ENCODE results near the gene RASSF4.

The RASSF4 gene

GRCh38 chr10:44962870-44963738, 3.5 kb downstream of the RASSF4 start:
- ChIA-PET POLR2A (interaction anchor here (1.1 kb wide), 1 partner anchor 15 kb away, joined by 4 read pairs; the partner anchor contains the start of gene DEPP1), CTCF (interaction anchor here (0.7 to 4.8 kb wide), 11 partner anchors 10 to 35 kb away, joined by 3 to 32 read pairs (median 4); partner anchors contain the start of gene DEPP1)
- no peak overlapping the region for H3K27ac ChIP-seq (ENCODE audit: insufficient read depth in 1 of 2, low read depth in 1 of 2, low read length in 2 of 2, poor library complexity in 1 of 2, severe bottlenecking in 2 of 2)
- H3K36me3 ChIP-seq (ENCODE audit: control insufficient read depth in 4 of 4, insufficient read depth in 4 of 4, low read length in 3 of 4) = no peaks in the 10 kb centered on the region
- H3K4me3 ChIP-seq (ENCODE audit: control insufficient read depth in 1 of 7, extremely low read depth in 1 of 7, insufficient read depth in 4 of 7, low read depth in 2 of 7, low read length in 6 of 7) = no peak overlapping the region
- peaks cover 19 to 77% (median 40%) of the 10 kb centered on the region in 4 experiments for H3K4me1 ChIP-seq (ENCODE audit: control extremely low read depth in 1 of 4, control insufficient read depth in 4 of 4, insufficient read depth in 4 of 4, low read length in 3 of 4)
- DNase-seq = peak in 2 of 3 donors; percentile 42 to 50
- WGBS (ENCODE audit: insufficient coverage) = 83% methylated on average over 15 of the region's 19 CpGs
- no peaks in the 10 kb centered on the region for H3K9me3 ChIP-seq (ENCODE audit: control extremely low read depth in 1 of 5, control insufficient read depth in 4 of 5, insufficient read depth in 2 of 5, low read depth in 1 of 5, low read length in 4 of 5)
- H3K27me3 ChIP-seq (replicated peaks in 2 of 5; ENCODE audit: control insufficient read depth in 4 of 5, insufficient read depth in 5 of 5, low read length in 4 of 5) = no peaks in the 10 kb centered on the region

GRCh38 chr10:44963772-44964633, 4.4 kb downstream of the RASSF4 start:
- Histone ChIP-seq H3K9me3 (ENCODE audit: control extremely low read depth in 1 of 5, control insufficient read depth in 4 of 5, insufficient read depth in 2 of 5, low read depth in 1 of 5, low read length in 4 of 5) (no peaks in the 10 kb centered on the region), H3K4me3 (ENCODE audit: control insufficient read depth in 1 of 7, extremely low read depth in 1 of 7, insufficient read depth in 4 of 7, low read depth in 2 of 7, low read length in 6 of 7) (no peak overlapping the region), H3K27ac (ENCODE audit: insufficient read depth in 1 of 2, low read depth in 1 of 2, low read length in 2 of 2, poor library complexity in 1 of 2, severe bottlenecking in 2 of 2) (no peak overlapping the region), H3K27me3 (replicated peaks in 2 of 5; ENCODE audit: control insufficient read depth in 4 of 5, insufficient read depth in 5 of 5, low read length in 4 of 5) (no peaks in the 10 kb centered on the region), H3K36me3 (ENCODE audit: control insufficient read depth in 4 of 4, insufficient read depth in 4 of 4, low read length in 3 of 4) (no peaks in the 10 kb centered on the region), H3K4me1 (ENCODE audit: control extremely low read depth in 1 of 4, control insufficient read depth in 4 of 4, insufficient read depth in 4 of 4, low read length in 3 of 4) (peaks cover 21 to 77% (median 41%) of the 10 kb centered on the region in 4 experiments)
- 96% methylated on average over 13 of the region's 15 CpGs for WGBS (ENCODE audit: insufficient coverage)
- CTCF ChIA-PET = interaction anchor here (0.7 to 4.8 kb wide), 11 partner anchors 10 to 35 kb away, joined by 3 to 32 read pairs (median 7); partner anchors contain the start of gene DEPP1
- no peak for DNase-seq
- POLR2A ChIA-PET = interaction anchor here (1.1 kb wide), 1 partner anchor 15 kb away, joined by 4 read pairs; the partner anchor contains the start of gene DEPP1

- no peak overlapping the region for H3K27ac ChIP-seq (ENCODE audit: insufficient read depth in 1 of 2, low read depth in 1 of 2, low read length in 2 of 2, poor library complexity in 1 of 2, severe bottlenecking in 2 of 2)
- ChIA-PET CTCF (interaction anchor here (0.8 to 4.8 kb wide), 8 partner anchors 8 to 38 kb away, joined by 3 to 21 read pairs (median 6); partner anchors contain the start of gene DEPP1), POLR2A (no interaction called here)
- no CpG with 5 or more reads among the region's 1 CpG for WGBS (ENCODE audit: insufficient coverage)
- H3K4me3 ChIP-seq (ENCODE audit: control insufficient read depth in 1 of 7, extremely low read depth in 1 of 7, insufficient read depth in 4 of 7, low read depth in 2 of 7, low read length in 6 of 7) = no peak overlapping the region
- H3K9me3 ChIP-seq (ENCODE audit: control extremely low read depth in 1 of 5, control insufficient read depth in 4 of 5, insufficient read depth in 2 of 5, low read depth in 1 of 5, low read length in 4 of 5) = no peaks in the 10 kb centered on the region
- no peaks in the 10 kb centered on the region for H3K36me3 ChIP-seq (ENCODE audit: control insufficient read depth in 4 of 4, insufficient read depth in 4 of 4, low read length in 3 of 4)
- no peak for DNase-seq
- H3K27me3 ChIP-seq (replicated peaks in 2 of 5; ENCODE audit: control insufficient read depth in 4 of 5, insufficient read depth in 5 of 5, low read length in 4 of 5) = no peaks in the 10 kb centered on the region
- H3K4me1 ChIP-seq (ENCODE audit: control extremely low read depth in 1 of 4, control insufficient read depth in 4 of 4, insufficient read depth in 4 of 4, low read length in 3 of 4) = peaks cover 26 to 78% (median 38%) of the 10 kb centered on the region in 4 experiments
Measured at GRCh38 chr10:44965104-44965503, 5.5 kb downstream of the RASSF4 start.

GRCh38 chr10:44965651-44966097, 6.1 kb downstream of the RASSF4 start:
- ChIA-PET POLR2A (no interaction called here), CTCF (interaction anchor here (0.8 to 4.8 kb wide), 10 partner anchors 8 to 38 kb away, joined by 3 to 21 read pairs (median 6); no protein-coding TSS in a partner anchor)
- H3K27me3 ChIP-seq (replicated peaks in 2 of 5; ENCODE audit: control insufficient read depth in 4 of 5, insufficient read depth in 5 of 5, low read length in 4 of 5) = no peaks in the 10 kb centered on the region
- WGBS (ENCODE audit: insufficient coverage) = 97% methylated on average over 5 of the region's 6 CpGs
- DNase-seq = no peak
- no peak overlapping the region for H3K4me3 ChIP-seq (ENCODE audit: control insufficient read depth in 1 of 7, extremely low read depth in 1 of 7, insufficient read depth in 4 of 7, low read depth in 2 of 7, low read length in 6 of 7)
- H3K27ac ChIP-seq (ENCODE audit: insufficient read depth in 1 of 2, low read depth in 1 of 2, low read length in 2 of 2, poor library complexity in 1 of 2, severe bottlenecking in 2 of 2) = no peak overlapping the region
- no peaks in the 10 kb centered on the region for H3K9me3 ChIP-seq (ENCODE audit: control extremely low read depth in 1 of 5, control insufficient read depth in 4 of 5, insufficient read depth in 2 of 5, low read depth in 1 of 5, low read length in 4 of 5)
- H3K36me3 ChIP-seq (ENCODE audit: control insufficient read depth in 4 of 4, insufficient read depth in 4 of 4, low read length in 3 of 4) = no peaks in the 10 kb centered on the region
- H3K4me1 ChIP-seq (ENCODE audit: control extremely low read depth in 1 of 4, control insufficient read depth in 4 of 4, insufficient read depth in 4 of 4, low read length in 3 of 4) = peaks cover 26 to 72% (median 33%) of the 10 kb centered on the region in 4 experiments

GRCh38 chr10:44966129-44966815, 6.7 kb downstream of the RASSF4 start:
- no peak overlapping the region for H3K27ac ChIP-seq (ENCODE audit: insufficient read depth in 1 of 2, low read depth in 1 of 2, low read length in 2 of 2, poor library complexity in 1 of 2, severe bottlenecking in 2 of 2)
- CTCF ChIA-PET = interaction anchor here (0.7 to 5.1 kb wide), 12 partner anchors 7 to 34 kb away, joined by 3 to 40 read pairs (median 6); no protein-coding TSS in a partner anchor

GRCh38 chr10:44966816-44967509, 7.4 kb downstream of the RASSF4 start:
- ChIA-PET POLR2A (interaction anchor here (3.6 kb wide), 1 partner anchor 11 kb away, joined by 12 read pairs; the partner anchor contains the start of gene DEPP1), CTCF (interaction anchor here (0.7 to 5.1 kb wide), 16 partner anchors 7 to 48 kb away, joined by 3 to 40 read pairs (median 5); partner anchors contain the start of genes DEPP1 and ZNF22)
- no peaks in the 10 kb centered on the region for H3K27me3 ChIP-seq (replicated peaks in 2 of 5; ENCODE audit: control insufficient read depth in 4 of 5, insufficient read depth in 5 of 5, low read length in 4 of 5)
- WGBS (ENCODE audit: insufficient coverage) = 99% methylated on average over 8 of the region's 8 CpGs
- DNase-seq = peak in 1 of 3 donors; percentile 18
- H3K4me1 ChIP-seq (ENCODE audit: control extremely low read depth in 1 of 4, control insufficient read depth in 4 of 4, insufficient read depth in 4 of 4, low read length in 3 of 4) = peaks cover 26 to 62% (median 33%) of the 10 kb centered on the region in 4 experiments
- H3K4me3 ChIP-seq (ENCODE audit: control insufficient read depth in 1 of 7, extremely low read depth in 1 of 7, insufficient read depth in 4 of 7, low read depth in 2 of 7, low read length in 6 of 7) = no peak overlapping the region
- H3K27ac ChIP-seq (ENCODE audit: insufficient read depth in 1 of 2, low read depth in 1 of 2, low read length in 2 of 2, poor library complexity in 1 of 2, severe bottlenecking in 2 of 2) = no peak overlapping the region
- no peaks in the 10 kb centered on the region for H3K9me3 ChIP-seq (ENCODE audit: control extremely low read depth in 1 of 5, control insufficient read depth in 4 of 5, insufficient read depth in 2 of 5, low read depth in 1 of 5, low read length in 4 of 5)
- peaks cover 0 to 4% (median 0%) of the 10 kb centered on the region in 4 experiments for H3K36me3 ChIP-seq (ENCODE audit: control insufficient read depth in 4 of 4, insufficient read depth in 4 of 4, low read length in 3 of 4)

More at GRCh38 chr10:44966129-44966815, 6.7 kb downstream of the RASSF4 start:
- peaks cover 26 to 66% (median 33%) of the 10 kb centered on the region in 4 experiments for H3K4me1 ChIP-seq (ENCODE audit: control extremely low read depth in 1 of 4, control insufficient read depth in 4 of 4, insufficient read depth in 4 of 4, low read length in 3 of 4)
- no peak for DNase-seq
- H3K36me3 ChIP-seq (ENCODE audit: control insufficient read depth in 4 of 4, insufficient read depth in 4 of 4, low read length in 3 of 4) = peaks cover 0 to 2% (median 0%) of the 10 kb centered on the region in 4 experiments
- WGBS (ENCODE audit: insufficient coverage) = 56% methylated on average over 6 of the region's 8 CpGs
- POLR2A ChIA-PET = interaction anchor here (3.6 kb wide), 1 partner anchor 12 kb away, joined by 12 read pairs; the partner anchor contains the start of gene DEPP1
- H3K9me3 ChIP-seq (ENCODE audit: control extremely low read depth in 1 of 5, control insufficient read depth in 4 of 5, insufficient read depth in 2 of 5, low read depth in 1 of 5, low read length in 4 of 5) = no peaks in the 10 kb centered on the region
- no peaks in the 10 kb centered on the region for H3K27me3 ChIP-seq (replicated peaks in 2 of 5; ENCODE audit: control insufficient read depth in 4 of 5, insufficient read depth in 5 of 5, low read length in 4 of 5)
- no peak overlapping the region for H3K4me3 ChIP-seq (ENCODE audit: control insufficient read depth in 1 of 7, extremely low read depth in 1 of 7, insufficient read depth in 4 of 7, low read depth in 2 of 7, low read length in 6 of 7)
